GM10266 (cell line): ENCODE data around the gene BCL6.

Experiments used
- DNase-seq: peaks from one replicate; pipeline ENCODE4 v3.0.0; 2012; ENCODE audit errors: extremely low spot score
- CTCF ChIP-seq: IDR thresholded peaks from 2 replicates; pipeline ENCODE4 v1.5.1; 2012; ENCODE audit warnings: mild to moderate bottlenecking, low read depth; ENCODE audit not compliant: control insufficient read depth, insufficient read depth; ENCODE audit errors: missing control alignments

BCL6 gene

GRCh38 chr3:187746442-187747281 is 1.4 kb upstream of the BCL6 start:
- DNase-seq = no peak
- no peak for TF ChIP-seq CTCF

GRCh38 chr3:187746059-187746441 is 782 bp upstream of the BCL6 start:
- TF ChIP-seq CTCF = no peak
- DNase-seq = no peak

- TF ChIP-seq CTCF = no peak
- DNase-seq = no peak
Observed at GRCh38 chr3:187744169-187745151, 808 bp downstream of the BCL6 start.

- TF ChIP-seq CTCF = no peak
- DNase-seq = no peak
Observed at GRCh38 chr3:187743195-187744141, 1.8 kb downstream of the BCL6 start.

GRCh38 chr3:187742351-187743171 is 2.7 kb downstream of the BCL6 start:
- DNase-seq = no peak
- TF ChIP-seq CTCF = no peak
